GM10248 (cell line): ENCODE results near the gene KIFC1.
"Not testable (repeated sequence)": the region's sequence is repeated elsewhere in the genome, so short reads cannot be mapped to it uniquely, and the experiment has no call there.

Experiments used
- CTCF ChIA-PET: fragments of 300-600 bp; sonication (Branson Sonifier 250); formaldehyde crosslinking; extraction: SDS; loops from one replicate; lab custom pipeline; 2021; ENCODE audit warnings: antibody characterized with exemption; lab: Yijun Ruan, JAX
- POLR2A ChIA-PET: fragments of 350-650 bp; sonication (Branson Sonifier 250); formaldehyde crosslinking; extraction: SDS; loops from one replicate; lab custom pipeline; 2020; ENCODE audit warnings: antibody characterized with exemption; lab: Yijun Ruan, JAX
- DNase-seq: peaks from one replicate; pipeline ENCODE4 v3.0.0; 2012; ENCODE audit errors: extremely low spot score
- CTCF ChIP-seq: IDR thresholded peaks from 2 replicates; pipeline ENCODE4 v1.5.1; 2012; ENCODE audit warnings: mild to moderate bottlenecking, low read depth; ENCODE audit errors: extremely low read depth, missing control alignments, control extremely low read depth

KIFC1 gene

GRCh38 chr6:33392979-33393378 lies 1.4 kb downstream of the KIFC1 start:
- DNase-seq: no peak
- TF ChIP-seq CTCF: no peak
- ChIA-PET POLR2A (no interaction called here), CTCF (interaction anchor here (1.1 to 1.7 kb wide), 2 partner anchors 16 to 17 kb away, joined by 3 to 5 read pairs; partner anchors contain the start of gene PHF1)

- ChIA-PET POLR2A (interaction anchor here (0.5 kb wide), 1 partner anchor 170 kb away, joined by 3 read pairs; no protein-coding TSS in a partner anchor), CTCF (interaction anchor here (1.4 kb wide), 1 partner anchor 10 kb away, joined by 5 read pairs; no protein-coding TSS in a partner anchor)
- no peak for DNase-seq
- no peak for TF ChIP-seq CTCF
Measured at GRCh38 chr6:33397541-33397940, 5.9 kb downstream of the KIFC1 start.

- CTCF ChIA-PET: interaction anchor here (1.4 kb wide), 1 partner anchor 9 kb away, joined by 5 read pairs; no protein-coding TSS in a partner anchor
- POLR2A ChIA-PET: interaction anchor here (0.7 kb wide), 1 partner anchor 28 kb away, joined by 3 read pairs; no protein-coding TSS in a partner anchor
- not testable (repeated sequence) for DNase-seq
Measured at GRCh38 chr6:33398601-33399000, 7.0 kb downstream of the KIFC1 start.

- CTCF ChIA-PET, DNase-seq, POLR2A ChIA-PET: not testable (repeated sequence)
Measured at GRCh38 chr6:33399881-33400280, 8.3 kb downstream of the KIFC1 start.

GRCh38 chr6:33404884-33405283 lies 13.3 kb downstream of the KIFC1 start:
- ChIA-PET CTCF (no interaction called here), POLR2A (no interaction called here)
- no peak for TF ChIP-seq CTCF
- no peak for DNase-seq

- ChIA-PET POLR2A (no interaction called here), CTCF (interaction anchor here (0.9 to 1.0 kb wide), 3 partner anchors 10 to 15 kb away, joined by 5 read pairs; partner anchors contain the start of gene CUTA)
- TF ChIP-seq CTCF: no peak
- DNase-seq: no peak
Measured at GRCh38 chr6:33405386-33405940, 13.8 kb downstream of the KIFC1 start.

GRCh38 chr6:33406126-33406525 lies 14.5 kb downstream of the KIFC1 start:
- ChIA-PET POLR2A (no interaction called here), CTCF (interaction anchor here (0.9 to 1.0 kb wide), 3 partner anchors 10 to 15 kb away, joined by 5 read pairs; partner anchors contain the start of gene CUTA)
- TF ChIP-seq CTCF: no peak
- DNase-seq: no peak
